ENCODE measurements around the gene FBXW10.
"Not testable (repeated sequence)": the region's sequence is repeated elsewhere in the genome, so short reads cannot be mapped to it uniquely, and the experiment has no call there.

Gene FBXW10, protein sequence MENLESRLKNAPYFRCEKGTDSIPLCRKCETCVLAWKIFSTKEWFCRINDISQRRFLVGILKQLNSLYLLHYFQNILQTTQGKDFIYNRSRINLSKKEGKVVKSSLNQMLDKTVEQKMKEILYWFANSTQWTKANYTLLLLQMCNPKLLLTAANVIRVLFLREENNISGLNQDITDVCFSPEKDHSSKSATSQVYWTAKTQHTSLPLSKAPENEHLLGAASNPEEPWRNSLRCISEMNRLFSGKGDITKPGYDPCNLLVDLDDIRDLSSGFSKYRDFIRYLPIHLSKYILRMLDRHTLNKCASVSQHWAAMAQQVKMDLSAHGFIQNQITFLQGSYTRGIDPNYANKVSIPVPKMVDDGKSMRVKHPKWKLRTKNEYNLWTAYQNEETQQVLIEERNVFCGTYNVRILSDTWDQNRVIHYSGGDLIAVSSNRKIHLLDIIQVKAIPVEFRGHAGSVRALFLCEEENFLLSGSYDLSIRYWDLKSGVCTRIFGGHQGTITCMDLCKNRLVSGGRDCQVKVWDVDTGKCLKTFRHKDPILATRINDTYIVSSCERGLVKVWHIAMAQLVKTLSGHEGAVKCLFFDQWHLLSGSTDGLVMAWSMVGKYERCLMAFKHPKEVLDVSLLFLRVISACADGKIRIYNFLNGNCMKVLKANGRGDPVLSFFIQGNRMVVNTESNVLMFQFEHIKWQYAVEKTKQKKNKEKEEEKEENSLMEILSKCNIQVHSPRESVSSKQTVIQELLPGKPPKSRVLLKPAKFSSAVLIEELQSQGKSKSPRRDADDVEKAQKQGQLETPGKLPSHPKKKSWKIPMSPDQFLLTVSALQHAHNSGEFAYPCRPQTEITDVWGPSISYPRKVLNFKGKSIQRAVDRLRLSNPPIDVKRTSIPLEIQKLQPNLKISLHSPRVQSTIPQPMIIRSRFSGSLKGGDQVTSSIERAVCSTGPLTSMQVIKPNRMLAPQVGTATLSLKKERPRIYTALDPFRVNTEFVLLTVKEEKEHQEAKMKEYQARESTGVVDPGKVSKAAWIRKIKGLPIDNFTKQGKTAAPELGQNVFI

DNA sequence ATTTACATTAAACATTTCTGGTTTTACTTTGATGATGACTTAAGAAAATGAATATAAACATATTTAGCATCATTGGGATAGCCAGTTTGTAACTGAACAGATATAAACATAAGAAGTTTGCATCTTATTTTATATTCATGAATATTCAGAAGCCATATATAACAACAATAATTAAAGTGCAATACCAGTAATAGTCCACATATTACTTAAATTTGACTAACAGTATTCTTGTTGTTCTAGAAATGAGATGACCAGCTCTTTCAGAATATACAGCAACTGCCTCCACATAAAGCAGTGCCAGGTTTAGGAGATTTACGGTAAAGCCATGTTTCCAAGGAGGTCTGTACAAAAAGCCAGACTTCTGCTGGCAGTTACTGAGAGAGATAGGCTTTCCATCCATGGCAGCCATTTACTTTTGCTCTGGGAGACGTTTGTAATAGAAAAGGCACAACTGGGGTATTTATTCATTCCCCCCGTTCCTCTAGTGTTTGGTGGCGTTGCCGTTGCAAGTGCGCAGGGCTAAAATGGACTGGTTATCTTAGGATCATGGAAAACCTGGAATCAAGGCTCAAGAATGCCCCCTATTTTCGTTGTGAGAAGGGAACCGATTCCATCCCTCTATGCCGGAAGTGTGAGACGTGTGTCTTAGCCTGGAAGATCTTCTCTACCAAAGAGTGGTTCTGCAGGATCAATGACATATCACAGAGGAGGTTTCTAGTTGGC, at the start of gene FBXW10:
Gene FBXW10, plus strand, starts transcription at position 356 of the 723 bp plus-strand sequence. Its CDS starts 191 bp downstream, at position 547.
- not testable (repeated sequence) for DNase-seq

DNA sequence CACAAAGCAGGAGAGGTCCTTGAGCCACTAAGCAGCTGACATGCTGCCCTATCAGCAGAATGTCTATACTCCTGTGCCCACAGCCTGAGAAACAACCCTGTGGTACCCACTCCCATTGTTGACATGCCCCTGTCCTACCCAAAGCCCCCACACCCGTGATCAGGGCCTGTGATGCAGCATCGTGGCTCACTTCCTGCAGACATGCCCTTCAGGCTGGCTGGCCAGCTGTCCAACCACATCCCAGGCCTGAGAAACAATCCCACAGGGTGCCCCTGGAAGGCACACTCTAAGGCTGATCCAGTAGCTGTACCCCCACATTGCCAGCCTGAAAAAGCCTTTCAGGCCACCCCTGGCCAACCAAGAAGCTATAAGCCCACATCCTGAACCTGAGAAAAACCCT, 48.7 kb upstream of the FBXW10 start:
- not testable (repeated sequence) for DNase-seq

DNA sequence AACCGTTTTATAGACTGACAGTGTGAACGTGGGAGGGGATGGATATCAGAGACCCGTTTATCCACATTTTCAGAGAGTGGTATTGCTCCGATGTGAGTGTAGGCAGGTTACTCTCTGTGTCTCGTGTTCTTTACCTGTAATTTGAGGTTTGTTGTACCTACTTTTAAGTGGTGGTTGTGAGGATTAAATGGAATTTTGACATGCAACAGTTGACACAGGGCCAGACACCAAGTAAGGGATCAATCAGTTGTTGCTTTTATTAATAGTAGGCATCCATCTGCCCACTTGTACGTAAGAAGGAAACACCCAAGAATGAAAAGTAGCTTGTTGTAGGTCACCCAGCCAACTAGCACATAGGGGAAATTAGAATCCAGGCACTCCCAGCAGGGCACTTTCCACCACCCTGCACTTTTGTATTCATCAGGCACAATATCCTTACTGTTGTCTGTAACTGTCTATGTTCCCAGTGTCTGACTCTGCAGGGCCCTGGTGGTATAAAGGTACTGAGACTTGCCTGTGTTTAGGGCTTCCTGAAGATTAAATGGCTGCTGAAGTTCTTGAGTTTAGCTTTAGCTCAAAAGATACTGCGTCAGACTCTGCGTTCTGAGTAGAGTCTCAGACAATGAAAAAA, 45.3 kb upstream of the FBXW10 start:
- not testable (repeated sequence) for DNase-seq

DNA sequence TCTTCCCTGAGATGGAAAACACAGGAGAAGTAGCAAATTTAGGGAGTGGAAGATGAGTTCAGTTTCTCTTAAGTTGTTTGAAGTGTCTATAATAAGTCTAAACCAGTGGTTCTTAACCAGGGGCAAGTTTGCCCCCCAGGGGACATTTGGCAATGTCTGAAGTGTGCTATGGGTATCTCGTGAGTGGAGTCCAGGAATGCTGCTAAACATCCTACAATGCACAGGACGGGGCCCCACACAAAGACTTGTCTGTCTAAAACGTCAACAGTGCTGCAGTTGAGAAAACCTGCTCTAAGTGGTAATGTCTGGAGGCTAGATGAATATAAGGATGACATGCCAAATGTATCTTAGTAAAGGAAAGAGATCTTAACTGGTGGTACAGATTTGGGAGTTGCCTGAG, 37.9 kb upstream of the FBXW10 start:
- DNase-seq: not testable (repeated sequence)

DNA sequence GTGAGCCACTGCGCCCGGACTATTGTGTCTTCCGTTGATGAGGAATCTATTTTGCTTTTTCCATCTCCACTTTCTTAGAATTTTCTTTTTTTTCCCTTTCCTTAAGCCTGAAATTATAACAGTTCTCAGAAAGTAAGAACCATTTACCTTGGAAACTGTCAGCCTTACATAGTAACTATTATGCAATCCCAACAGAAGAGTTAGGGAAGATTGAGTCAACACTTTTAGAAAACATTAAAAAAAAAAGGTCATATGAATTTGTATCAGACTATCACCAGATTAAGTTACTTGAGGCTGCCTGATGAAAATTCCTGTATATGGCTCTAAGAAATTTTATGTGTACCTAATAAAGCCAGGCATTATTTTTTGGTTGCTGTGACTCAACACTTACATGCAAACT, 35.6 kb upstream of the FBXW10 start:
- not testable (repeated sequence) for DNase-seq

DNA sequence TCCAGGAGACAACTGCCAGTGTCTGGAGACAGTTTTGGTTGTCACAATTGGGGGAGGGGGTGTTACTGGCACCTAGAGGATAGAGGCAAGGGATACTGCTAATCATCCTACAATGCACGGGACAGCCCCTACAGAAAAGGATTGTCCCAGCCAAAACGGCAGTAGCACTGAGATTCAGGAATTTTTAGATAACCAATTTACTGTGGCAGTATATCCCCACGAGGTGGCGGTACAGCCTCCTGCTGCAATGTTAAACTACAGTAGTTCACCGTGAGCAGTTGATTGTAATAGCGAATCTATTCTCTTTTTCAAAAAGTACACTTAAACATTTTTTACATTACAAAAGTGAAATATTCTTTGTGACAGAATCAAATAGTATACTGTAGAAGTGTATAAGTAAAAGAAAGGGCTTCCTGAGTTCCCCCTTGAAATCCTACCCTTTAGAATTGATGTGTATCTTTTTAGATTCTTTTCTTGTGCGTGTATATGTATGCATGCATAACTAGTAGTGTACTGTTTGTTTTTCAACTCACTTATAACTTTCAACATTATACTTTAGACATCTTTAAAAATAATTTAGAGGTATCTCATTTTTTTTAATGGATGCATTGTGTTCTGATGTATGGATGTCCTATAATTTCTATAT, 31.4 kb upstream of the FBXW10 start:
- peak; percentile 3 to 54 (median 36) for DNase-seq

DNA sequence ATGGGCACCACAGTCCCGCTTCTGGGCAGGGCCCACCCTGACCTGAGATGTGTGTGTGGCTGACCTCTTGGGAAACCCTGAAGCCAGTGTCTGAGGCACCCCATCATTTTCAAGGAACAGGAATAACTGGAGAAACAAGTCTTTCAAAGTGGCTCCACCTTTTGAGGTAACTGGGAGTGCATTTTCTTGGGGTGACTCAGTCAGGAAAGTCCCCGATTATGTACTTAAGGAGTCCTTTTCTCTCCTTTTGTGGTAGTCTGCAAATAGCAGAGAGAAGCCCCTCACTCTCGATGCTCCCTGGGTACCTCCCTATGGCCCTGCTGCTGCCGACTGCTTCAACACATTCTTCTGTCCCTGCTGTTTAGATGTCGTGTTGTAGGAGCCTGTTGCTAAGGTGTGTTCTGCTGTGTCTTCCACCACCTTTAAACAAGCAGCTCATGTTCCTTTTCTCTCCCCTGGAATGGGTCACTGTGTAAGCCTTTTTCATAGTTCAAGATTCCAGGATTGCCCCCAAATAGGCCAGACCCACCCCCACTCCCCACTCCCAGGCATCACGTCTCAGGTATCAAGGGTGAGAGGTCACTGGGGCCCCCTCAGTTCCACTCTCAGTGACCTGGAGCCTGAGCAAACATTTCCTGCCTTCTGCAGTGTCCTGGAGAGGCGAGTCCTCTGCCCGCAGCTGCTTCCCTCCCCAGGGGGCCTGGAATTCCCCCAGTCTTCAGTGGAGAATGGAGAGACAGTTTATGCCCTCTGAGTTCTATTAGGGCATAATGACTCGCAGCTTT, 25.0 kb upstream of the FBXW10 start:
- DNase-seq: not testable (repeated sequence)

DNA sequence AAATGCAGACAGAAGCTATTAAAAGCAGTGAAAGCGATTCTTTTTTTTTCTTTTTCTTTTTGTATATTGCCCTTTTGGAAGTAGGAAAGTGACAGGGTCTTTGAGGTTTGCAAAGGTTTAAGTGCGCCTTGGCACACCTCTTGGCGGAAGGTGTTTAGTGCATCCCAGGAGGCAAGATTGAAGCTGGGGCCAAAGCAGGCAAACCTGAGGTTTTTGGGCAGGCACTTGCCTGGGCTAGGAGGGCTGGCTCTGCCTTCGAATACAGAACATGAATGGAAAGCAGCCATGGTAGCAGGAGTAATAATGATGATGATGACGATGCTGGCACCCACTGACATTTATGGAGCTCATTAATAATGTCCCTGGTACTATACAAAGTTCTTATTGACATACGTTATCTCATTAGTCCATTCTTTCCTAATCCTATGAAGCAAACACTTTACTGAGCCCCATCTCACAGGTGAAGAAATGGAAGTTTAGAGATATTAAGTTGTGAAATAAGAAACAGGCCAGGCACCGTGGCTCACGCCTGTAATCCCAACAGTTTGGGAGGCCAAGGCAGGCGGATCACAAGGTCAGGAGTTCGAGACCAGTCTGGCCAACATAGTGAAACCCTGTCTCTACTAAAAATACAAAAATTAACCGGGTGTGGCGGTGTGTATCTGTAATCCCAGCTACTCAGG, 24.3 kb upstream of the FBXW10 start:
- DNase-seq: not testable (repeated sequence)

DNA sequence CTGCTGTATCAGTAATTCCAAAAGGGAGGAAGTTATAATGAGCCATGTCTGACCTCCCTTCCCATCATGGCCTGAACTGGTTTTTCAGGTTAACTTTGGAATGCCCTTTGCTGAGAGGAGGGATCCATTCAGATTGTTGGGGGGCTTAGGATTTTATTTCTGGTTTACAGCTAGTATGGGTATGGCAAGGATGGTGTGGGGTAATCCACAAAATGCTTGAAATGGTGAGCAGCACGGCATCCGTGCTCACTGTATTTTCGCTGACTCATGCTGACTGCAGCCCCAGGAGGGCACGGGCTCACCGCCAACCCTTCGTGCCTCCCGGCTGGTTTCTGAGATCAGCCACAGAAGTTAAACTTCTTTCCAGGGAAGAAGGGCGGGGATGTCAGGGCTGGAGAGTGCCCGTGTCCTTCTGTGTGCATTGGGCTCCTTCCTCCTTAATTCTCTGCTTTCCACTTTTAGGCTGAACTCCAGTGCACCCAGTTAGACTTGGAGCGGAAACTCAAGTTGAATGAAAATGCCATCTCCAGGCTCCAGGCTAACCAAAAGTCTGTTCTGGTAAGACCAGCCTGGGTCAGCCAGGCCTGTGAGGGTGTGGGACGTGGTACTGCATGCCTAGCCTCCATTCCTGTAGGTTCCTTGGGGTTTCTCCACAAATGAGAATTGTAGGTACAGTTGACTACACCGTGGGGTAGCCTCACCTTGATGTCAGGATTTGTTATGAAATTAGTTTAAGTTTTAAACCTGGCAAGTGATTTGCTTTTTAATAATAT, 21.9 kb upstream of the FBXW10 start:
- not testable (repeated sequence) for DNase-seq

DNA sequence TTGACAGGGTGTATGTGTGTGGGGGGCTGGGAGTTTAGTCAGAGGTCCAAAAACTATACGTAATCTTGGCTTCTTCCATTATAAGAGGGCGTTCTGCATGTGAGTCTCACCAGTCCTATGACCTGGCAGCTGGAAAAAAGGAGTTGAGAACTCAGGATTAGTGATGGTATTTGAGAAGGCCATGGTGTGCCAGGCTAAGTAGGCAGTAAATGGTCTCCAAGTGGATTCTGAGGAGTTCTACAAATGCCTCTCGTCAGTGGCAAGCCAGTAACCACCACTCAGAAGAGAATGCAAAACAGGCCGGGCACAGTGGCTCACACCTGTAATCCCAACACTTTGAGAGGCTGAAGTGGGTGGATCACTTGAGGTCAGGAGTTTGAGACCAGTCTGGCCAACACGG, 21.2 kb upstream of the FBXW10 start:
- DNase-seq: not testable (repeated sequence)

DNA sequence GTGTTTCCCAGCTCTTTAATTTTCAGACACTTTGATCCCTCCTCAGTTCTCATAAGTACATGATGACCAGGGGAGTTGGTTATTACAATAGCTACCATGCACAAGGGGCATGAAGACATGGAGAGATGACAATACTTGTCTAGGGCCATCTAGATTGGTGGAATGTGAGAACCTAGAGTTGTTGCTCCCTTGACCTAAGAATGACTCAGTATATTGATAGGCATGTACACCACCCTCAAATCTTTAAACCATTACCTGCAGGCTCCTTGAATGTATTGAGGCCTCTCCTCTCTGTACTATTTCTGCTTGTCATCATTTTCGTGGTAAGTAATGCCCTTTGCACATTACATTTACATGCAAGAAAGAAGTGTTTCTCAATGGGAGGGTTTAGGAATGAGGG, 20.3 kb upstream of the FBXW10 start:
- not testable (repeated sequence) for DNase-seq

DNA sequence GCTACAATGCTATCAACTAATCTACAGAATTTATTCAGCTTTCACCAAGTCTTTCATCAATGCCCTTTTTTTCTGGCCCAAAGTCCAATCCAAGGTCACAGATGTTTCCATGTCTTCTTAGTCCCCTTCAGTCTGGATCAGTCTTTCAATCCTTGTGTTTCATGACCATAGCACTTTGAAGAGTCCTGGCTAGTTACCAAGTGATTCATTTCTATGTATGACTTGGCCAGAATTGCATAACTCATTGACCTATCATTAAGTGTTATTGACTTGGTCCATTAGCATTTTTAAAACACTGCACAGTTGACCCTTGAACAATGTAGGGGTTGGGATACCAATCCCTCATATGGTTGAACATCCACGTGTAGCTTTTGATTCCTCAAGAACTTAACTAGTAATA, 11.4 kb upstream of the FBXW10 start:
- DNase-seq: not testable (repeated sequence)

DNA sequence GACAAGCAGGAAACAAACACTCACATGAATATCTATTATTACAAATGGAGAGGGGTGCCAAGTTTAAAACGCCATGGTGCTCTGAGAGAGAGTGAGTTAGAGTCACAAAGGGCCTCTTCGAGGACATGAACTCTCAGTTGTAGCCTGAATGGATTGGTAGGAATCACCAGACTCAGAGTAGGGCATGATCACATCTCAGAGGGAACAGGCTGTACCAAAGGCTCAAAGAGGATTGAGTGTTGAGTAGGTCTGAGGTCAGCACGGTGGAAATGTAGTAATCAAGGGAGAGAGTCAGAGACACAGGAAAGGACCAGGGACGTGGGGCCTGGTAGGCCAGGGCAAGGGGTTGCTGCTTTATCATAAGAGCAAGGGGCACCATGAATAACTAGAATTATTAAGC, 10.5 kb upstream of the FBXW10 start:
- not testable (repeated sequence) for DNase-seq

DNA sequence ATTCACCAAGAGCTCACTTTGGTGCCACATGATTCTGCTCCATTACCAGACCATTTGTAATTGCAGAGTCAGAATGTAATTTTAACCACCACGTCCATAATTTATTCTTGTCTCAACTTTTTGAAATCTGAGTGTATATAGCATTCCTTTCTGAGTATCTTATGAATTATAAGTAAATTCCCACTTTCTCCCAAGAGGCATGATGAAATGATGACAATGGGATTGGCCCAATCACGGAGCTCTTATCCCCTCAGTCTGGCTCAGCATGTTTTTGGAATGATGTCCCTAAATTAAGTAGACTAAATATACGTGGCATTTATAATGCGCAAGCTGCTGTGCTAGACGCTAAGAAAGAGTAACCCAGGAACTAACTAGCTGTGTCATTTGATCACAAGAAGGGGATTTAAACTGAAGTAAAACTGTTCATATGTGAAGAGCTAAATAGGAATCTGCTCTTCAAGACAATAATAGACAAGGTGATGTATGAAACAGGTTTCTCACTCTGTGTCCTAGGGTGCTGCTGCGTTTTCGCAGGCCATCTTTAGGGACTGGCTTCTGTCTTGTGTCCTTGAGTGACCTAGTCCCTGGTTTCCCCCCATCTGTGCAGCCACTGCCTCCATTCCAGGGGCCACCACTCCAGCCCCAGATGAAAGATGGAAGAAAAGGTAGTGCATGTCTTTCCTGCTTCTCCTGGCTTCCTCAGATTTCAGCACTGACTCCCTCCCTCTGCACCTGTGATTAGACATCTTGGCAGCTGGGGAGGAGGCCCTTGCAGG, 4.0 kb upstream of the FBXW10 start:
- not testable (repeated sequence) for DNase-seq

DNA sequence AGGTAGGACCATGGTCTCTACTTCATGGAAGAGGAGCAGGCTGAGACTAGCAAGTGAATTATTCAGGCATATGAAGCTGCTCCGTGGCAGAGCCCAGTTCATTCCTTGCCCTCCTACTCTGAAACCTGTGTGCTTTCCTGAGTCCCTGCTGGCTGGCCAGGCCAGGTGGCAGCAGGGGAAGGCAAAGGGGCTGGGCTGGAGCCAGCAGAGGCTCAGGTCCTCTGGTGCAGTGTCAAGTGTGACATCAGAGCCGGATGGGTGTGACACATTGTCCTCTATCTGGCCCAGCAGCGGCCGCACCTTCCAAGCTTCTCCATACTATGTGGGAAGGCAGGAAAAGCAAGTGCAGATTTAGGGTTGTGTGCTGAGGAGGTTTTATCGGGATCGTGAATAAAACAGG, 2.6 kb upstream of the FBXW10 start:
- not testable (repeated sequence) for DNase-seq

DNA sequence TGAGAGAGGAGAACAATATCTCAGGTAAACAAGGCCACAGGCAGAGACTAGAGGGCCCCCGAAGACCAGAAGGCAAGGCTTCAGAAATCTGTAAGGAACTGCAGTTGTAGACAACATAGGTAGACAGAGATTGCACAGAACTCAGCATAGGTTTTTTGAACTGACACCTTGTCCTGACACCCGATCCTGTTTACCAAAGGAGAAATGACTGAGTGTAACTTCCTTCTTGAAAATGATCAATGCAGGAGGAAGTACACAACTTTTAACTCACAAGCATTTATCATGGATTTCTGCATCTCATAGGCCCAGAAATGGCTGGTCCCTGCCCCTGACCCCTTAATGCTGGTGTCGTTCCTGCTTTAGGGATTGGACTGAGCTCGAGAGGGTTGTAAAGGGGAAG, 872 bp downstream of the FBXW10 start:
- not testable (repeated sequence) for DNase-seq

DNA sequence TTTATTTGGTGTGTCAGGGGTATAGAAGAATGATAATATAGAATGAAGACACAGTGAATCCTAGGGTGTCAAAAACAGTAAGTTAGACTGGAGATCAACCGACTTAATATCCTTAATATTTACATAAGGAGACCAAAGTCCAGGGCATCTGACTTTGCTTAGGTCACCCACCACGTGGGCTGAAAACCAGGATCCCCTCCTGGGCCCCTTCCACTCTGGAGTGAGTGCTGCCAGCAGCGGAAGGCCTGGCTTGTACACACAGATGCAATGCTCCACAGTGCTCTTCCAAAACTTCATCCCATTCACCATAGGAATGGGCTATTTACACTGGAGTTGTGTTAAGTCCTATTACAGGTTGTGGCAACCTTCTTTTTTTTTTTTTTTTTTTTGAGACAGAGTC, 2.7 kb downstream of the FBXW10 start:
- DNase-seq: not testable (repeated sequence)

DNA sequence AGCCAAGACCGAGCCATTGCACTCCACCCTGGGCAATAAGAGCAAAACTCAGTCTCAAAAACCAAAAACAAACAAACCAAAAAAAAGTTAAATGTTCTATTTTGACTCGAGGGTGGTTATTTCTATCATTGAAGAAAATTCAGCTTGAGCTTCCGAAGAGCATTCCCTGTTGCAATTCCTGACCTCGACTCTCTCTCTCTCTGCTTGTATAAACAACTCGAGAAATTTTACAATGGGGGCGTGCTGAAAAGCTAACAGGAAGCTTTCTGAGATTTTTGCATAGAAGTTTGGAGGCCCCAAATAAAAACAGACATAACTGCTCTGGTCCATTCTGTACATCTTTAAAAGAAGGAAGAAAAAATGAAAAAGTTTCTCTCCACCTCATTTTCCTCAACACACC, 3.6 kb downstream of the FBXW10 start:
- DNase-seq: not testable (repeated sequence)

Measured in stimulated activated naive CD4-positive, alpha-beta T cell (primary cell).